HG03558 (cell line): ENCODE results near the gene COL25A1.
"Not testable (repeated sequence)": the region's sequence is repeated elsewhere in the genome, so short reads cannot be mapped to it uniquely, and the experiment has no call there.

Experiments used
- ATAC-seq: cut with Tn5 transposase; IDR thresholded peaks from one replicate; pipeline ENCODE4 v1.9.1; 2021; ENCODE audit warnings: moderate number of reproducible peaks; ENCODE audit not compliant: unreplicated experiment; ENCODE audit errors: extremely low read depth

The COL25A1 gene

GRCh38 chr4:109138125-109138524 lies 164.3 kb downstream of the COL25A1 start:
- ATAC-seq, result not testable (repeated sequence)

- ATAC-seq, result no peak
These were observed 167.5 kb downstream of the COL25A1 start for GRCh38 chr4:109134921-109135320.

- ATAC-seq, result no peak
These were observed 168.2 kb downstream of the COL25A1 start for GRCh38 chr4:109134268-109134667.

- ATAC-seq, result no peak
These were observed 170.9 kb downstream of the COL25A1 start for GRCh38 chr4:109131559-109131958.

- no peak for ATAC-seq
These were observed 173.9 kb downstream of the COL25A1 start for GRCh38 chr4:109128589-109128988.

GRCh38 chr4:109127866-109128265 lies 174.6 kb downstream of the COL25A1 start:
- ATAC-seq, result no peak

GRCh38 chr4:109126856-109127255 lies 175.6 kb downstream of the COL25A1 start:
- ATAC-seq, result no peak

- no peak for ATAC-seq
These were observed 177.4 kb downstream of the COL25A1 start for GRCh38 chr4:109125084-109125483.

GRCh38 chr4:109123951-109124350 lies 178.5 kb downstream of the COL25A1 start:
- ATAC-seq, result no peak

- ATAC-seq, result no peak
These were observed 180.9 kb downstream of the COL25A1 start for GRCh38 chr4:109121561-109121960.

- ATAC-seq, result no peak
These were observed 182.6 kb downstream of the COL25A1 start for GRCh38 chr4:109119852-109120251.

- no peak for ATAC-seq
These were observed 183.8 kb downstream of the COL25A1 start for GRCh38 chr4:109118635-109119034.

GRCh38 chr4:109114501-109114900 lies 188.0 kb downstream of the COL25A1 start:
- no peak for ATAC-seq

- no peak for ATAC-seq
These were observed 188.9 kb downstream of the COL25A1 start for GRCh38 chr4:109113521-109113920.

- ATAC-seq, result no peak
These were observed 191.4 kb downstream of the COL25A1 start for GRCh38 chr4:109111031-109111430.

GRCh38 chr4:109108215-109108614 lies 194.2 kb downstream of the COL25A1 start:
- not testable (repeated sequence) for ATAC-seq

GRCh38 chr4:109094056-109094455 lies 208.4 kb downstream of the COL25A1 start:
- no peak for ATAC-seq

GRCh38 chr4:109091727-109092409 lies 210.6 kb downstream of the COL25A1 start:
- no peak for ATAC-seq

GRCh38 chr4:109083911-109084310 lies 218.5 kb downstream of the COL25A1 start:
- ATAC-seq, result no peak

- no peak for ATAC-seq
These were observed 222.7 kb downstream of the COL25A1 start for GRCh38 chr4:109079731-109080130.

GRCh38 chr4:109079201-109079600 lies 223.3 kb downstream of the COL25A1 start:
- no peak for ATAC-seq

- no peak for ATAC-seq
These were observed 223.7 kb downstream of the COL25A1 start for GRCh38 chr4:109078724-109079123.
